GM23338 (cell line): ENCODE results near the gene RIC8B. TPM values are rescaled to one million over a fixed set of nuclear protein-coding genes. Genes with fewer than 3 reads are reported as not detected.

Source experiments
- ATAC-seq: fragments of 200-7000 bp; cut with Tn5 transposase; 3 replicates; pipeline ENCODE4 v1.9.1; 2020
- DNase-seq: peaks from one replicate; pipeline ENCODE4 v3.0.0-alpha.2; 2015; ENCODE audit warnings: low spot score
- H2AFZ ChIP-seq: fragments of 200-600 bp; sonication (generic); 2 replicates; pipeline ENCODE4 v1.8.0; 2016; ENCODE audit warnings: antibody characterized with exemption, mild to moderate bottlenecking, moderate library complexity
- H3F3A ChIP-seq: fragments of 200-600 bp; sonication (generic); replicated peaks from 2 replicates; pipeline ENCODE4 v1.8.0; 2017; ENCODE audit warnings: antibody characterized with exemption, mixed run types, low read depth
- H3K27ac ChIP-seq: fragments of 200-600 bp; sonication (generic); 2 replicates; pipeline ENCODE4 v1.6.1; 2016; ENCODE audit warnings: low read depth
- H3K27me3 ChIP-seq: fragments of 200-600 bp; sonication (generic); 2 replicates; pipeline ENCODE4 v1.8.0; 2016; ENCODE audit warnings: mild to moderate bottlenecking, mixed run types, moderate library complexity; ENCODE audit not compliant: insufficient read depth
- H3K36me3 ChIP-seq: fragments of 200-600 bp; sonication (generic); 2 replicates; pipeline ENCODE4 v1.8.0; 2016; ENCODE audit warnings: mild to moderate bottlenecking; ENCODE audit not compliant: insufficient read depth
- H3K4me1 ChIP-seq: fragments of 200-600 bp; sonication (generic); 2 replicates; pipeline ENCODE4 v1.8.0; 2016; ENCODE audit warnings: mild to moderate bottlenecking, moderate library complexity; ENCODE audit not compliant: insufficient read depth
- H3K4me2 ChIP-seq: fragments of 200-600 bp; sonication (generic); 2 replicates; pipeline ENCODE4 v1.7.1; 2017; ENCODE audit warnings: mixed run types
- H3K4me3 ChIP-seq: fragments of 200-600 bp; sonication (generic); 2 replicates; pipeline ENCODE4 v1.6.1; 2016; ENCODE audit warnings: mixed run types
- H3K79me2 ChIP-seq: fragments of 200-600 bp; sonication (generic); replicated peaks from 2 replicates; pipeline ENCODE4 v1.8.0; 2017; ENCODE audit warnings: mild to moderate bottlenecking; ENCODE audit not compliant: insufficient read depth
- H3K9me2 ChIP-seq: fragments of 200-600 bp; sonication (generic); 2 replicates; pipeline ENCODE4 v1.8.0; 2017; ENCODE audit not compliant: insufficient read depth
- H4K20me1 ChIP-seq: fragments of 200-600 bp; sonication (generic); replicated peaks from 2 replicates; pipeline ENCODE4 v1.8.0; 2017; ENCODE audit warnings: mild to moderate bottlenecking; ENCODE audit not compliant: insufficient read depth
- H3K27ac Mint-ChIP-seq: 2 replicates; pipeline ENCODE4 v1.8.0; 2020; ENCODE audit warnings: inconsistent platforms, mild to moderate bottlenecking, moderate library complexity, mixed read lengths
- H3K27me3 Mint-ChIP-seq: 3 replicates; pipeline ENCODE4 v1.8.0; 2022; ENCODE audit warnings: low read depth, mild to moderate bottlenecking, moderate library complexity, mixed read lengths, inconsistent platforms; ENCODE audit not compliant: insufficient read depth, poor library complexity
- H3K36me3 Mint-ChIP-seq: 3 replicates; pipeline ENCODE4 v1.8.0; 2021; ENCODE audit warnings: low read depth, mild to moderate bottlenecking, inconsistent platforms, moderate library complexity, mixed read lengths
- H3K4me1 Mint-ChIP-seq: 3 replicates; pipeline ENCODE4 v1.8.0; 2020; ENCODE audit warnings: mild to moderate bottlenecking, inconsistent platforms, mixed read lengths
- H3K4me3 Mint-ChIP-seq: 3 replicates; pipeline ENCODE4 v1.8.0; 2021; ENCODE audit warnings: moderate library complexity, mild to moderate bottlenecking, inconsistent platforms, mixed read lengths
- H3K9me3 Mint-ChIP-seq: 3 replicates; pipeline ENCODE4 v1.8.0; 2020; ENCODE audit warnings: moderate library complexity, mild to moderate bottlenecking, inconsistent platforms, mixed read lengths
- CREB1 ChIP-seq: fragments of 250-450 bp; sonication (Bioruptor Pico); IDR thresholded peaks from 2 replicates; pipeline ENCODE4 v1.5.0; 2020; ENCODE audit warnings: low read depth, mild to moderate bottlenecking, moderate library complexity
- ETS1 ChIP-seq: IDR thresholded peaks from 2 replicates; pipeline ENCODE4 v1.6.1; 2016; ENCODE audit warnings: antibody characterized with exemption
- EZH2 ChIP-seq: fragments of 200-600 bp; sonication (generic); IDR thresholded peaks from one replicate; pipeline ENCODE4 v1.8.0; 2017; ENCODE audit warnings: antibody characterized with exemption, mild to moderate bottlenecking, low read depth; ENCODE audit not compliant: unreplicated experiment
- EZH2phosphoT487 ChIP-seq: fragments of 200-600 bp; sonication (generic); IDR thresholded peaks from one replicate; pipeline ENCODE4 v1.8.1; 2018; ENCODE audit warnings: antibody characterized with exemption; ENCODE audit not compliant: unreplicated experiment
- JUNB ChIP-seq: IDR thresholded peaks from one replicate; pipeline ENCODE4 v1.6.1; 2016; ENCODE audit warnings: antibody characterized with exemption; ENCODE audit not compliant: unreplicated experiment
- NANOG ChIP-seq: IDR thresholded peaks from 2 replicates; pipeline ENCODE4 v1.6.1; 2016; ENCODE audit warnings: antibody characterized with exemption, borderline replicate concordance
- POLR2AphosphoS5 ChIP-seq: IDR thresholded peaks from 2 replicates; pipeline ENCODE4 v1.6.1; 2016; ENCODE audit warnings: antibody characterized with exemption, low read depth
- REST ChIP-seq: IDR thresholded peaks from one replicate; pipeline ENCODE4 v1.6.1; 2018; ENCODE audit warnings: antibody characterized with exemption; ENCODE audit not compliant: unreplicated experiment
- STAT1 ChIP-seq: IDR thresholded peaks from one replicate; pipeline ENCODE4 v1.6.1; 2016; ENCODE audit warnings: antibody characterized with exemption; ENCODE audit not compliant: unreplicated experiment
- ZNF114 ChIP-seq: fragments of 250-450 bp; sonication (Bioruptor Pico); IDR thresholded peaks from 2 replicates; pipeline ENCODE4 v1.5.0; 2020; ENCODE audit warnings: mild to moderate bottlenecking, moderate library complexity
- ZNF331 ChIP-seq: fragments of 250-450 bp; sonication (Bioruptor Pico); IDR thresholded peaks from 2 replicates; pipeline ENCODE4 v1.5.0; 2020; ENCODE audit warnings: low read depth, mild to moderate bottlenecking, moderate library complexity
- ZNF462 ChIP-seq: fragments of 250-450 bp; sonication (Bioruptor Pico); IDR thresholded peaks from 2 replicates; pipeline ENCODE4 v1.5.0; 2020; ENCODE audit warnings: mild to moderate bottlenecking, moderate library complexity
- polyA plus RNA-seq: library from polyadenylated mRNA; unstranded; fragments of >200 nt; fragmentation: Nextera tagmentation; extraction: Ambion mirVana; gene quantifications from 2 replicates; pipeline ENCODE4 v1.2.1, GENCODE V29; 2016
- total RNA-seq: library from RNA; depleted of rRNA; stranded (reverse); fragments of >200 nt; shearing (Covaris generic); gene quantifications from 2 replicates; pipeline ENCODE4 v1.2.3, GENCODE V29; 2014
- TF ChIP-seq, protein P1 (sequence below), 2 experiments: fragments of 200-600 bp in 1 of 2; sonication (generic) in 1 of 2; conservative IDR thresholded peaks; 2 replicates each; pipeline versions ENCODE4 v1.5.1 to v1.6.1; 2016 to 2017; ENCODE audit warnings: antibody characterized with exemption in 2 of 2, low read depth in 2 of 2, mild to moderate bottlenecking in 2 of 2, moderate library complexity in 1 of 2

Gene RIC8B
- total and polyA plus RNA-seq, 2 experiments from 2014 or later, result 12.3 to 25.5 TPM

GRCh38 chr12:106870116-106870515 lies 95.6 kb downstream of the RIC8B start:
- Histone ChIP-seq H3K36me3 (no peaks in the 10 kb centered on the region), H3F3A (no peaks in the 10 kb centered on the region), H3K4me1 (peaks cover 8% of the 10 kb centered on the region), H3K4me2 (no peak overlapping the region), H3K27me3 (no peaks in the 10 kb centered on the region), H4K20me1 (peaks cover under 1% of the 10 kb centered on the region; the same call in 1 of the 2 replicates), H3K9me2 (no peaks in the 10 kb centered on the region), H3K79me2 (no peaks in the 10 kb centered on the region), H2AFZ (no peak overlapping the region), H3K4me3 (no peak overlapping the region), H3K27ac (no peak overlapping the region)
- ATAC-seq, result no peak
- H3K9me3 Mint-ChIP-seq, result no peaks in the 10 kb centered on the region
- DNase-seq, result no peak
- H3K4me1 Mint-ChIP-seq, result peaks cover 13% of the 10 kb centered on the region
- H3K27me3 Mint-ChIP-seq, result no peaks in the 10 kb centered on the region
- H3K27ac Mint-ChIP-seq, result no peak overlapping the region
- no peaks in the 10 kb centered on the region for H3K36me3 Mint-ChIP-seq
- no peak overlapping the region for H3K4me3 Mint-ChIP-seq
- TF ChIP-seq POLR2AphosphoS5 (no peak), CREB1 (CRISPR knock-in tag) (no peak), EZH2phosphoT487 (no peak), EZH2 (no peak), NANOG (no peak), REST (no peak), ZNF331 (no peak), ZNF462 (CRISPR knock-in tag) (no peak), ETS1 (no peak), STAT1 (no peak), ZNF114 (CRISPR knock-in tag) (no peak), JUNB (no peak)
- TF ChIP-seq, protein P1, sequence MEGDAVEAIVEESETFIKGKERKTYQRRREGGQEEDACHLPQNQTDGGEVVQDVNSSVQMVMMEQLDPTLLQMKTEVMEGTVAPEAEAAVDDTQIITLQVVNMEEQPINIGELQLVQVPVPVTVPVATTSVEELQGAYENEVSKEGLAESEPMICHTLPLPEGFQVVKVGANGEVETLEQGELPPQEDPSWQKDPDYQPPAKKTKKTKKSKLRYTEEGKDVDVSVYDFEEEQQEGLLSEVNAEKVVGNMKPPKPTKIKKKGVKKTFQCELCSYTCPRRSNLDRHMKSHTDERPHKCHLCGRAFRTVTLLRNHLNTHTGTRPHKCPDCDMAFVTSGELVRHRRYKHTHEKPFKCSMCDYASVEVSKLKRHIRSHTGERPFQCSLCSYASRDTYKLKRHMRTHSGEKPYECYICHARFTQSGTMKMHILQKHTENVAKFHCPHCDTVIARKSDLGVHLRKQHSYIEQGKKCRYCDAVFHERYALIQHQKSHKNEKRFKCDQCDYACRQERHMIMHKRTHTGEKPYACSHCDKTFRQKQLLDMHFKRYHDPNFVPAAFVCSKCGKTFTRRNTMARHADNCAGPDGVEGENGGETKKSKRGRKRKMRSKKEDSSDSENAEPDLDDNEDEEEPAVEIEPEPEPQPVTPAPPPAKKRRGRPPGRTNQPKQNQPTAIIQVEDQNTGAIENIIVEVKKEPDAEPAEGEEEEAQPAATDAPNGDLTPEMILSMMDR (conservative IDR thresholded peaks at IDR 0.05; ENCODE audit: low read depth in 2 of 2), result no peak
